ENCODE measurements around the gene MYOG.

GRCh38 chr1:203077367-203077766, 8.4 kb downstream of the MYOG start:
- TF ChIP-seq NFIC (IDR thresholded peaks at IDR 0.05; ENCODE audit: low read depth, low read length): no peak
- no peak for TF ChIP-seq CTCF (IDR thresholded peaks at IDR 0.05 in 2 of 3, conservative IDR thresholded peaks at IDR 0.05 in 1 of 3; ENCODE audit: control insufficient read depth in 2 of 3, extremely low read depth in 1 of 3, insufficient read depth in 1 of 3, low read depth in 3 of 3, low read length in 3 of 3)
- no peak for TF ChIP-seq SPI1 (IDR thresholded peaks at IDR 0.05; ENCODE audit: borderline replicate concordance, insufficient read depth, low read depth, low read length)
- TF ChIP-seq POLR2A (IDR thresholded peaks at IDR 0.05; ENCODE audit: low read depth, low read length): no peak
- TF ChIP-seq EZH2 (IDR thresholded peaks at IDR 0.05; ENCODE audit: borderline replicate concordance, control insufficient read depth, low read depth, low read length): no peak
- TF ChIP-seq ZSCAN29 (IDR thresholded peaks at IDR 0.05): no peak
- TF ChIP-seq POLR2AphosphoS2 (IDR thresholded peaks at IDR 0.05; ENCODE audit: low read depth, low read length): no peak
- TF ChIP-seq ZNF274 (IDR thresholded peaks at IDR 0.05; ENCODE audit: insufficient read depth, insufficient read length): no peak
